GM19455 (cell line): Measurements from ENCODE around the gene HILPDA.
"Not testable (repeated sequence)": the region's sequence is repeated elsewhere in the genome, so short reads cannot be mapped to it uniquely, and the experiment has no call there.

Experiments used
- ATAC-seq: cut with Tn5 transposase; IDR thresholded peaks from one replicate; pipeline ENCODE4 v1.9.1; 2021; ENCODE audit not compliant: unreplicated experiment

The HILPDA gene

GRCh38 chr7:128459394-128459878, 3.8 kb downstream of the HILPDA start:
- ATAC-seq = peak; percentile 45

GRCh38 chr7:128462460-128462859, 6.8 kb downstream of the HILPDA start:
- ATAC-seq = no peak

- not testable (repeated sequence) for ATAC-seq
Observed at GRCh38 chr7:128463345-128463744, 7.7 kb downstream of the HILPDA start.

- not testable (repeated sequence) for ATAC-seq
Observed at GRCh38 chr7:128463933-128464332, 8.3 kb downstream of the HILPDA start.

GRCh38 chr7:128466871-128467270, 11.2 kb downstream of the HILPDA start:
- not testable (repeated sequence) for ATAC-seq

- peak; percentile 95 for ATAC-seq
Observed at GRCh38 chr7:128476402-128477335, 21.0 kb downstream of the HILPDA start, which contains the start of gene METTL2B. Gene METTL2B, plus strand, starts transcription at chr7:128476748. Its CDS starts 18 bp downstream, at chr7:128476766.

- not testable (repeated sequence) for ATAC-seq
Observed at GRCh38 chr7:128477336-128477690, 21.6 kb downstream of the HILPDA start.

GRCh38 chr7:128479082-128479481, 23.4 kb downstream of the HILPDA start:
- not testable (repeated sequence) for ATAC-seq

GRCh38 chr7:128488134-128488533, 32.5 kb downstream of the HILPDA start:
- not testable (repeated sequence) for ATAC-seq

- ATAC-seq = no peak
Observed at GRCh38 chr7:128497405-128497804, 41.7 kb downstream of the HILPDA start.

GRCh38 chr7:128505416-128505815, 49.7 kb downstream of the HILPDA start:
- ATAC-seq = not testable (repeated sequence)

- ATAC-seq = peak; percentile 46
Observed at GRCh38 chr7:128506819-128507218, 51.1 kb downstream of the HILPDA start.

- peak; percentile 38 for ATAC-seq
Observed at GRCh38 chr7:128507321-128507993, 51.8 kb downstream of the HILPDA start.
